Kidney glomerular epithelial cell (primary cell): ENCODE measurements around the gene TDG.
"Not testable (repeated sequence)": the region's sequence is repeated elsewhere in the genome, so short reads cannot be mapped to it uniquely, and the experiment has no call there.

Source experiments
- DNase-seq: peaks from one replicate; lab custom pipeline; 2025; lab: John Stamatoyannopoulos, UW

The TDG gene

DNA sequence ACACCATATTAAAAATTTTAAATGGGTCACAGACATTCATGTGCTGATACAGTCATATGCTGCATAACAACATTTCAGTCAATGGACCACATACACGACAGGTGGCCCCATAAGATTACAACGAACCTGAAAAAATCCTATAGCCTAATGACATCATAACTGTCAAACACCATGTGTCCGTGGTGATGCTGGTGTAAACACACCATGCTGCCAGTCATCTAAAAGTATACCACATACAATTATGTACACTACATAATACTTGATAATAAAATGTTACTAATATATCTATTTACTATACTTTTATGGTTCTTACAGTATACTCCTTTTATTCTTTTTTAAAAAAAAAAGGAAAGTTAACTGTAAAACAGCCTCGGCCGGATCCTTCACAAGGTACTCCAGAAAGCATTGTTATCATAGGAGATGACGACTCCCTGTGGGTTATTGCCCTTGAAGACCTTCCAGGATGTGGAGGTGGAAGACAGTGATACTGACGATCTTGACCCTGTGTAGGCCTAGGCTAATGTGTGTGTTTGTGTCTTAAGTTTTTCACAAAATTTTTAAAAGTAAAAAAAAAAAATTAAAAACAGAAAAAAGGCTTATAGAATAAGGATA lies 5.0 kb upstream of the TDG start:
- no peak for DNase-seq

- DNase-seq: no peak
Measured at GRCh38 chr12:103962493-103962892, 3.2 kb upstream of the TDG start.

GRCh38 chr12:103964805-103965204 lies 867 bp upstream of the TDG start:
- no peak for DNase-seq

GRCh38 chr12:103965255-103965589 lies 450 bp upstream of the TDG start:
- no peak for DNase-seq

DNA sequence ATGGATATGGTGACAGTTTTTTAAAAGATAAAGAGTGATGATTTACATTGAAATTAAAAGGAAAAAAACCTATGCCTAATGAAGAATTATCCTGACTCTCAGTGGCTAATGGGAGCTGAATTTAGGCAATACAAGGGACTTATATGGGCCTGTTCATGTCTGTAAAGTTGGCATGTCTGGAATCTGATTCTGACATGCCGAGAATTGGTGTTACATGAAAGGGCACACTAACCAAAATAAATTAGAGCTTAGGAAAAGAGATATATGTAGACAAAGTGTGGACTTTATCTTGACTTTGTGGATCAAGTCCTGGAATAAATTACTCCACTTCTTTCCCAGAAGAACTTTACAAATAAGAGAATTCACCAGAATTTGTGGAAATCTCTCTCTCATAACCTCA lies 1.1 kb downstream of the TDG start:
- DNase-seq: no peak

GRCh38 chr12:103969391-103969790 lies 3.7 kb downstream of the TDG start:
- DNase-seq: no peak

GRCh38 chr12:103973909-103974308 lies 8.2 kb downstream of the TDG start:
- DNase-seq: no peak

DNA sequence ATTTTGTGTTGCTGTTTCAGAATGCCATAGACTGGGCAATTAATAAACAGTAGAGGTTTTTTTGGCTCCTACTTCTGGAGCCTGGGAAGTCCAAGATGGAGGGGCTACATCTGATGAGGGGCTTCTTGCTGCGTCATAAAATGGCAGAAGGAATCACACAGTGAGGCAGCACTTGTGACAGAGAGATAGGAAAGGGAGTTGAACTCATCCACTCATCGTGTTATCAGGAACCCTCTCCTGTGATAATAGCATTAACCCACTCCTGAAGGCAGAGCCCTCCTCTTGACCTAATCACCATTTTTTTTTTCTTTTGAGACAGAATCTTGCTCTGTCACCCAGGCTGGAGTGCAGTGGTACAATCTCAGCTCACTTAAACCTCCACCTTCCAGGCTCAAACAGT lies 9.7 kb downstream of the TDG start:
- DNase-seq: no peak

GRCh38 chr12:103978384-103978982 lies 12.8 kb downstream of the TDG start:
- no peak for DNase-seq

GRCh38 chr12:103986829-103987228 lies 21.2 kb downstream of the TDG start:
- peak; percentile 47 for DNase-seq

- no peak for DNase-seq
Measured at GRCh38 chr12:103994235-103994634, 28.6 kb downstream of the TDG start.

- DNase-seq: no peak
Measured at GRCh38 chr12:103996595-103996994, 30.9 kb downstream of the TDG start.

DNA sequence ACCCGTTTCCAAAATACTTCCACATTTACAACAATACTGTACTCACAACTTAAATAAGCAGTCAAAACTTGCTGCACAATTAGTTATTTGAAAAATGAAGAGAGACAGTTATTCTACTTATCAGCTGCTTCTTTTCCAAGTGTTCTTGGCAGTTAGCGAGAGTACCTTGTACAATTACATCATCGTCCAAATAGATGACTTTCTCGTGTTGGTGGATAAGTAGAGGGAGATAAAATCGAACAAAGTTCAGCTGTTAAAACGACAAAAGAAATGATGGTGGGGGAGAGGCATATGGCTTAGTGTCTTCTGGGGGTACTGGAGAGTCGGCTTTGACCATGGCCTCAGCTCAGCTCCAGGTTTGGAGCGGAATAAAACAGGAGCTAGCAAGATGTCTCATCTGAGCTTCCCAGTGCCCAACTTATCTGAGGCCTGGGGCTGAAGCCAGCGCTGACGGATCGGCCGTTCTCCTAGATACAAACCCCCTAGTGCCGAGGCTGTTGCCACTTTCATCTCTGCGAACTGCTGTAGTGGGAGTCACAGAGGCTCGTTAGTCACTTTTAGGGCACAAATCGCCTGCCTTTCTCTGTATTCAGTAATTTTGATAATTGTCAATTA lies 31.7 kb downstream of the TDG start:
- no peak for DNase-seq

DNA sequence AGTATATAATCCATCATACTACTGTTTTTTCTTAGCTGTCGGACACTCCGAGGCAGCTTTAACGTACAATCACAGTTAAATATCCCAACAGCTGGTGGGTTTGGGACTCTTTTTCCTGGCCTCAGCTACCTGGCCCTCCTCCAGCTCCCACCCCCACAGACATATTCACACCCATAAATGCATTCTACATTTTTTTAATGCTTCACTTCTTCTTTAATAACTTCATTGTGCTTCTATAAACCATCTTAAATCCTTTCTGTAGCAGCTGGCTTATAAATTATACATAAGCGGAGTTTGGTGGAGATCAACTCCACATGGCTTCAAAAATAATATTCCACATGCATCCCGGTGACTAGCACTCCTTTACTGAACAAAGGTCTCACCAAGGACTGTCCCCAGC lies 33.3 kb downstream of the TDG start:
- no peak for DNase-seq

DNA sequence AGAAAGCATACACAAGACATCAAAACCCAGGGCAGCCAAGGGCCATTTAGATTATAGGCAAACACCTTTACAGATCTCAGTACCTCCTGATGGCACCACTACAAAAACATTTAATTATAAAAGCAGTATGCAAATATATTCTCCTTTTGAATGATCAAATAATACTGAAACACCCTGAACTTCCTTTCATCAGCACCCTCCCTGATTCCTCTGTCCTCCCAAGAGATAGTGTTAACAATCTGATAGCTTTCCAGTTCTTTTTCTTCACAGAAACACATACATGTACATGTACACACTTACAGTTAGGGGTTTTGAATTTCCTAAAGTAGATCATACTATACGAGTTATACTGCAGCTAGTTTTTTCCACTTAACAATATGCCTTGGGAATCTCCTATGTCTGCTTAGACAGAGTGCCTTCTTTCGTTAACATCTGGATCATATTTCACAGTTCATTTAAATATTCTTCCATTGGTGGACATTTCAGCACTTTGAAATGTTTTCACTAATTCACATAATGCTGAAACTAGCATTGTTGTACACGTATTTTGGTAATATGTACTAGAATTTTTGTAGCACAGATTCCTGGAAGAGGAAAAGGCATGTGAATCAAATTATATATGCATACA lies 35.2 kb downstream of the TDG start:
- no peak for DNase-seq

DNA sequence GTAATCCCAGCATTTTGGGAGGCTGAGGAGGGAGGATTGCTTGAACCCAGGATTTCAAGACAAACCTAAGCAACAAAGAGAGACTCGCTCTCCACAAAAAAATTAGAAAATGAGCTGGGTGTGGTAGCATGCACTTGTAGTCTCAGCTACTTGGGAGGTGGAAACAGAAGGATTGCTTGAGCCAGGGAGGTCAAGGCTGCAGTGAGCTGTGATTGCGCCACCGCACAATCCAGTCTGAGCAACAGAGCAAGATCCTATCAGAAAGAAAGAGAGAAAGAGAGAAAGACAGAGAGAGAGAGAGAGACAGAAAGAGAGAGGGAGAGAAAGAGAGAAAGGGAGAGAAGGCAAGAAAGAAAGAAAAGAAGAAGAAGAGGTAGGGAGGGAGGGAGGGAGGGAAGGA lies 37.0 kb downstream of the TDG start:
- DNase-seq: no peak

- no peak for DNase-seq
Measured at GRCh38 chr12:104003596-104003995, 37.9 kb downstream of the TDG start.

DNA sequence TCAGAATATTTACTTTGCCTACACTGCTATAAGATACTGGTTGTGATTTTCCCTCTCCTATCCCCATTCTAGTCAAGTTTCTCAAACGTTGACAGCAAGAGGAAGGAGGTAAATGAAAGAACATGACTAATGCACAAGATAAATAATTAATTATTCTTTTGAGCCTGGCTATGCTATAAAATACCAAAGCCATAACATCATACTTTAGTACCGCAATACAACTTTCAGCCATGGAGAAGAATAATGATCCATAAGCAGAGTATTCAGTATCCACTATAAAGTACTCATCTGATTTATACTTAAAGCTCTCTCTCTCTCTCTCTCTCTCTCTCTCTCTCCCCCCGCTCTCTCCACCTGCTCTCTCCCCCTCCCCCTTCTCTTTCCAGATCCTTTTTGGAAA lies 41.3 kb downstream of the TDG start:
- peak; percentile 85 for DNase-seq

DNA sequence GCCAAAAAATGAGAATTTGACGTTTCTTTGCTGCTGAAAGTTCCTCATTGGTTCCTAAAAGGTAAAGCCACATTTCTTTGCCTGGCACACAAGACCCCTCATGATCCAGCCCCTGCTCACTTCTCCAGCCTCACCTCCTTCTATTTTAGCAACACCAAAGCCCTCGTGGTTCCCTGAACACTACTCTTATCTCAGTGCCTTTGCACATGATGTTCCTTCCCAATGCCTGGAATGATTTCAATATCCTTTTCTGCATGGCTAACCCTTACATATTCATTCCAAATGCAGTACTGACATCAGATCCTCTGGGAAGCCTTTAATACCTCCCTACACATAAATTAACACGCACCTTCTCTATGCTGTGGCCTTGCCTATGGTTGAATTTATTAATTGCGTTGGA lies 44.4 kb downstream of the TDG start:
- no peak for DNase-seq

DNA sequence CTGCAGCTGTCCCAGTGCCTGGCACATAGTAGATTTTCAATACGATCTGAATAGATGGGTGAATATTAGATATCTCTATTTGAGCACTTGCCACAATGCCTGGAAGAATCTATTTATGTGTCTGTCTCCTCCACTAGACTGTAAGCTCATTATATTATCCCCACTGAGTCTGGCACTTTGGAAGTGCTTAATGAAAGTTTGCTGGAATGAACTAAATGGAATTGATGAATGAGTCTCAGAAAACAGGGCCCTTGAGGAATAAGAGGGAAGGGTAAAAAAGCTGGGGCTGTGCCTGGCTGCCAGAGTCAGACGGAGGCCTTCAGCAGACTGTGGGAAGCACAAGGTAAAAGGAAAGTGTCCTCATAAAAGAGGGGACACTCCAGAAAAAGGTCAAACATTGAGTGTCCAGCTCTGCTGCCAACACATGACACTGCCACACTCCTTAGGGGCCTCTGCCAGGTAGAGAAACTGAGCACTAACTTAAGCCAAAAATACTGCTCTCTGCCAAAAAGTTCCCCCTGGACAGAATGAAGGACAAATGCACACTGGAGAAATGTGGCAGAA lies 45.0 kb downstream of the TDG start:
- DNase-seq: no peak

DNA sequence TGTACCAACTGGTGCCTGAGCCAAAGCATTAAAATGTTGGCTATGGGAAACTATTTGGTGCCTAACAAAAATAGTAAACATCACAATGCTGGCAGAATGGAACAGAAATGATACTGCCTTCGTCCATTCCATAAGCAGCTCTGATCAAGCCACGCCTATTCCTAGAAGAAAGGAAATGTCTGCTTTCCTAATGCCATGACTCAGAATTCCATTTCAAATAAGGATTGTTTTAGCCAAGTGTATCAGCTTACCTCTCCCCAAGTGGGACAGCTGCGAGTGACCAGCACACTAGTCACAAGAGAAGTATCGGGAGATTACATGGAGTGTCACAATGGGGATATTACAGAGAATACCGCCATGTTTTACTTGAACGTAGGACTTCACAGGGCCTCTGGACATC lies 45.6 kb downstream of the TDG start:
- DNase-seq: peak; percentile 7

DNA sequence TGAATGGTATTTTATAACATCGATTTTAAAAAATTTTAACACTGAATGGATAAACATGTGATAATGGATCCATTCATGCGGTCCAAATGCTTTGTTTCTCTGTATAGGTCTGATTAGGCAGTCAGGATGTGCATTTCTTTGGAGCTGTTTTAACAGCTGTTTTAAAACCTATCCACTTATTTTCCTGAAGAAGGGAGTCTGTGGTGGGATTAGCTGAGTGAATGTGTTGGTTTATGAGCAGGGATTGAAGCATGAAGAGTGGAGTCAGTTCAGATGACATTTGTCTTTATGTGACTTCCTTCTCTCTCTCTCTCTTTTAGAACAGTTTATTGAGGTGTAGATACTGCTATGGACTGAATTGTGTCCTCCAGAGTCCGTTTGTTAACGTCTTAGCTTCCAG lies 46.7 kb downstream of the TDG start:
- DNase-seq: no peak

- not testable (repeated sequence) for DNase-seq
Measured at GRCh38 chr12:104021862-104022261, 56.2 kb downstream of the TDG start.
